ENCODE measurements around the gene ELF3.

DNA sequence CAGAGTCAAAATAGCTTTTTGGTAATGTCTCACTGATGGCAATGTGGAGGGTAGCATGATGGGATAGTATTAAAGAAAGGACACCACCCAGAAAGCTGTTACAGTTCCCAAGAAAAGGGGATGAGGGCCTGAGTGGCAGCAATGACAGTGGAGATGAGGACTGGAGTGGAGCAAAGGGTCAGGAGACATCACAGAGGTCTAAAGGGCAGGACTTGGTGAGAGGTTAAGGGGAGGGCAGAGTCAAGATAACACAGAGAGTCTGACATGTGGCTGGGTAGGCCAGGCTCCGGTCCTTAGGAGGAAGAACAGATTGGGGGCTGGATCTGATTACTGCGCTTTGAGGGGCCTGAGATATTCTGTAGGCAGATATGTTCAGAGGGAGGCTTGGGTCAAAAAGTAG is 19.3 kb downstream of the ELF3 start:
- no peak for TF ChIP-seq POLR2A (IDR thresholded peaks at IDR 0.05)
- TF ChIP-seq, protein P1, sequence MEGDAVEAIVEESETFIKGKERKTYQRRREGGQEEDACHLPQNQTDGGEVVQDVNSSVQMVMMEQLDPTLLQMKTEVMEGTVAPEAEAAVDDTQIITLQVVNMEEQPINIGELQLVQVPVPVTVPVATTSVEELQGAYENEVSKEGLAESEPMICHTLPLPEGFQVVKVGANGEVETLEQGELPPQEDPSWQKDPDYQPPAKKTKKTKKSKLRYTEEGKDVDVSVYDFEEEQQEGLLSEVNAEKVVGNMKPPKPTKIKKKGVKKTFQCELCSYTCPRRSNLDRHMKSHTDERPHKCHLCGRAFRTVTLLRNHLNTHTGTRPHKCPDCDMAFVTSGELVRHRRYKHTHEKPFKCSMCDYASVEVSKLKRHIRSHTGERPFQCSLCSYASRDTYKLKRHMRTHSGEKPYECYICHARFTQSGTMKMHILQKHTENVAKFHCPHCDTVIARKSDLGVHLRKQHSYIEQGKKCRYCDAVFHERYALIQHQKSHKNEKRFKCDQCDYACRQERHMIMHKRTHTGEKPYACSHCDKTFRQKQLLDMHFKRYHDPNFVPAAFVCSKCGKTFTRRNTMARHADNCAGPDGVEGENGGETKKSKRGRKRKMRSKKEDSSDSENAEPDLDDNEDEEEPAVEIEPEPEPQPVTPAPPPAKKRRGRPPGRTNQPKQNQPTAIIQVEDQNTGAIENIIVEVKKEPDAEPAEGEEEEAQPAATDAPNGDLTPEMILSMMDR (IDR thresholded peaks at IDR 0.05): no peak

Measured in esophagus squamous epithelium (tissue), 4 donors.